Neuronal stem cell (in vitro differentiated cells): ENCODE results near the gene APIP.

Source experiments
- DNase-seq: peaks from one replicate; pipeline ENCODE4 v3.0.0-alpha.2; 2013; ENCODE audit warnings: low spot score
- H2AFZ ChIP-seq: one replicate; pipeline ENCODE4 v1.6.1; 2013; ENCODE audit warnings: mild to moderate bottlenecking, low read length, inconsistent platforms
- H2AK5ac ChIP-seq: 2 replicates; pipeline ENCODE4 v1.6.1; 2013; ENCODE audit warnings: low read depth, mild to moderate bottlenecking, inconsistent platforms, low read length, moderate library complexity, mixed read lengths
- H2BK120ac ChIP-seq: 2 replicates; pipeline ENCODE4 v1.6.1; 2013; ENCODE audit warnings: low read depth, mild to moderate bottlenecking, inconsistent platforms, low read length, moderate library complexity, mixed read lengths
- H2BK12ac ChIP-seq: one replicate; pipeline ENCODE4 v1.6.1; 2013; ENCODE audit warnings: low read length, inconsistent platforms
- H2BK15ac ChIP-seq: 2 replicates; pipeline ENCODE4 v1.6.1; 2013; ENCODE audit warnings: mild to moderate bottlenecking, low read length, inconsistent platforms, mixed read lengths
- H2BK5ac ChIP-seq: one replicate; pipeline ENCODE4 v1.6.1; 2013; ENCODE audit warnings: inconsistent platforms, mild to moderate bottlenecking, low read length, moderate library complexity
- H3K14ac ChIP-seq: one replicate; pipeline ENCODE4 v1.6.1; 2013; ENCODE audit warnings: low read length, inconsistent platforms
- H3K18ac ChIP-seq: 2 replicates; pipeline ENCODE4 v1.6.1; 2013; ENCODE audit warnings: low read length, inconsistent platforms
- H3K23ac ChIP-seq: 2 replicates; pipeline ENCODE4 v1.6.1; 2013; ENCODE audit warnings: low read depth, mild to moderate bottlenecking, mixed read lengths, low read length, inconsistent platforms; ENCODE audit not compliant: poor library complexity
- H3K27ac ChIP-seq: replicated peaks from 3 replicates; pipeline ENCODE4 v1.5.1; 2013; ENCODE audit warnings: low read length, inconsistent platforms
- H3K27me3 ChIP-seq, 3 experiments: 2 replicates each; pipeline ENCODE4 v1.6.1; 2013; ENCODE audit warnings: low read length in 3 of 3, mild to moderate bottlenecking in 2 of 3, inconsistent platforms in 1 of 3, low read depth in 1 of 3, mixed read lengths in 1 of 3, moderate library complexity in 1 of 3; ENCODE audit not compliant: control insufficient read depth in 3 of 3, insufficient read depth in 3 of 3
- H3K36me3 ChIP-seq, 2 donors: replicated peaks in 1 of 2; 2 replicates each; pipeline ENCODE4 v1.6.1; 2013; ENCODE audit warnings: low read length in 2 of 2; ENCODE audit not compliant: control insufficient read depth in 2 of 2, insufficient read depth in 2 of 2
- H3K4ac ChIP-seq: 2 replicates; pipeline ENCODE4 v1.6.1; 2013; ENCODE audit warnings: inconsistent platforms, mild to moderate bottlenecking, low read length, moderate library complexity
- H3K4me1 ChIP-seq, 2 donors: 1 replicate in 1 of 2; 2 replicates in 1 of 2; pipeline ENCODE4 v1.6.1; 2013; ENCODE audit warnings: low read length in 2 of 2, low read depth in 1 of 2; ENCODE audit not compliant: control insufficient read depth in 2 of 2, insufficient read depth in 1 of 2
- H3K4me2 ChIP-seq: one replicate; pipeline ENCODE4 v1.6.1; 2013; ENCODE audit warnings: mild to moderate bottlenecking, low read length, inconsistent platforms; ENCODE audit not compliant: insufficient read depth, poor library complexity, severe bottlenecking
- H3K4me3 ChIP-seq, 2 donors: 2 replicates each; pipeline ENCODE4 v1.5.1; 2013; ENCODE audit warnings: low read length in 2 of 2, mild to moderate bottlenecking in 2 of 2, inconsistent platforms in 1 of 2, moderate library complexity in 1 of 2
- H3K79me1 ChIP-seq: one replicate; pipeline ENCODE4 v1.6.1; 2013; ENCODE audit warnings: low read depth, mild to moderate bottlenecking, inconsistent platforms, low read length, moderate library complexity
- H3K9ac ChIP-seq: one replicate; pipeline ENCODE4 v1.6.1; 2013; ENCODE audit warnings: mild to moderate bottlenecking, low read depth, low read length, inconsistent platforms; ENCODE audit not compliant: poor library complexity
- H3K9me3 ChIP-seq, 2 donors: replicated peaks in 1 of 2; 2 replicates each; pipeline versions ENCODE3 to v1.6.1; 2013; ENCODE audit warnings: low read length in 2 of 2, mild to moderate bottlenecking in 2 of 2, inconsistent platforms in 1 of 2, low read depth in 1 of 2, mixed read lengths in 1 of 2, moderate library complexity in 1 of 2; ENCODE audit not compliant: control insufficient read depth in 2 of 2, insufficient read depth in 1 of 2
- H4K8ac ChIP-seq: one replicate; pipeline ENCODE4 v1.6.1; 2013; ENCODE audit warnings: low read depth, mild to moderate bottlenecking, inconsistent platforms, low read length, moderate library complexity
- H4K91ac ChIP-seq: one replicate; pipeline ENCODE4 v1.6.1; 2013; ENCODE audit warnings: low read length, low read depth, mild to moderate bottlenecking, inconsistent platforms; ENCODE audit not compliant: poor library complexity
- WGBS, 2 donors: extraction: QIAGEN DNeasy Blood & Tissue Kit; methylation state at CpG; one replicate each; pipeline ENCODE4 v1.1.7; 2013; ENCODE audit warnings: missing lambda C conversion rate in 2 of 2, mixed read lengths in 1 of 2; ENCODE audit not compliant: insufficient read length in 2 of 2, insufficient replicate concordance in 1 of 2; ENCODE audit errors: extremely low coverage in 2 of 2; 5-methylcytosine and 5-hydroxymethylcytosine counted together

Gene APIP

GRCh38 chr11:34904421-34904955 is 11.7 kb downstream of the APIP start:
- Histone ChIP-seq H2BK15ac (no peak overlapping the region), H3K9ac (no peak overlapping the region)
- no peak for DNase-seq

GRCh38 chr11:34899633-34900016 is 16.6 kb downstream of the APIP start:
- Histone ChIP-seq H3K18ac (no peak overlapping the region), H3K14ac (no peak overlapping the region), H3K4ac (no peak overlapping the region), H3K4me2 (no peak overlapping the region), H2BK15ac (no peak overlapping the region), H3K27me3 (no peaks in the 10 kb centered on the region), H3K9me3 (peaks cover 19 to 72% of the 10 kb centered on the region in 2 donors), H3K79me1 (no peaks in the 10 kb centered on the region), H3K36me3 (peaks cover 0 to 16% of the 10 kb centered on the region in 2 donors), H3K9ac (no peak overlapping the region), H3K23ac (no peak overlapping the region), H3K4me1 (no peaks in the 10 kb centered on the region), H2BK5ac (no peak overlapping the region), H2BK120ac (no peak overlapping the region), H4K91ac (no peak overlapping the region), H4K8ac (no peak overlapping the region), H2BK12ac (no peak overlapping the region), H3K4me3 (no peak overlapping the region), H2AFZ (no peak overlapping the region), H3K27ac (no peak overlapping the region), H2AK5ac (no peak overlapping the region)
- DNase-seq, result no peak
- no CpG with 5 or more reads among the region's 5 CpGs for WGBS, 2 donors

More at GRCh38 chr11:34904421-34904955, 11.7 kb downstream of the APIP start:
- Histone ChIP-seq H2BK120ac (no peak overlapping the region), H3K4me2 (no peak overlapping the region), H2BK12ac (no peak overlapping the region), H3K4ac (no peak overlapping the region), H3K18ac (no peak overlapping the region), H3K9me3 (peaks cover 15 to 53% of the 10 kb centered on the region in 2 donors), H2AFZ (no peak overlapping the region), H3K27ac (no peak overlapping the region), H4K91ac (no peak overlapping the region), H3K4me1 (no peaks in the 10 kb centered on the region), H2AK5ac (no peak overlapping the region), H3K4me3 (no peak overlapping the region), H3K23ac (no peak overlapping the region), H3K79me1 (no peaks in the 10 kb centered on the region), H3K27me3 (no peaks in the 10 kb centered on the region), H4K8ac (no peak overlapping the region), H2BK5ac (no peak overlapping the region), H3K14ac (no peak overlapping the region), H3K36me3 (peaks cover 0 to 10% of the 10 kb centered on the region in 2 donors)
- no CpG with 5 or more reads among the region's 3 CpGs for WGBS, 2 donors

GRCh38 chr11:34898474-34898873 is 17.7 kb downstream of the APIP start:
- no peak overlapping the region for H2BK12ac ChIP-seq
- H3K4me1 ChIP-seq, result no peaks in the 10 kb centered on the region
- H2BK5ac ChIP-seq, result no peak overlapping the region
- H3K79me1 ChIP-seq, result no peaks in the 10 kb centered on the region
- H3K23ac ChIP-seq, result no peak overlapping the region
- H3K14ac ChIP-seq, result no peak overlapping the region
- H3K27me3 ChIP-seq, result no peaks in the 10 kb centered on the region
- no peak overlapping the region for H2AFZ ChIP-seq
- H2AK5ac ChIP-seq, result no peak overlapping the region
- H3K9me3 ChIP-seq, result peaks cover 19 to 65% of the 10 kb centered on the region in 2 donors
- H3K36me3 ChIP-seq, result peaks cover 0 to 22% of the 10 kb centered on the region in 2 donors
- no peak overlapping the region for H3K4ac ChIP-seq
- no peak for DNase-seq
- H3K18ac ChIP-seq, result no peak overlapping the region
- H3K27ac ChIP-seq, result no peak overlapping the region
- H2BK15ac ChIP-seq, result no peak overlapping the region
- no peak overlapping the region for H4K91ac ChIP-seq
- no peak overlapping the region for H3K4me3 ChIP-seq
- H3K9ac ChIP-seq, result no peak overlapping the region
- no peak overlapping the region for H3K4me2 ChIP-seq
- no peak overlapping the region for H4K8ac ChIP-seq
- no peak overlapping the region for H2BK120ac ChIP-seq
- WGBS, 2 donors, result no CpG with 5 or more reads among the region's 10 CpGs

- Histone ChIP-seq H2BK15ac (no peak overlapping the region), H3K79me1 (no peaks in the 10 kb centered on the region), H3K27ac (no peak overlapping the region), H4K8ac (no peak overlapping the region), H3K4ac (no peak overlapping the region), H2BK12ac (no peak overlapping the region), H3K23ac (no peak overlapping the region), H3K18ac (no peak overlapping the region), H3K9me3 (peaks cover 19 to 53% of the 10 kb centered on the region in 2 donors), H3K14ac (no peak overlapping the region), H4K91ac (no peak overlapping the region), H3K9ac (no peak overlapping the region), H2AK5ac (no peak overlapping the region), H2AFZ (no peak overlapping the region), H3K36me3 (peaks cover 0 to 17% of the 10 kb centered on the region in 2 donors), H2BK5ac (no peak overlapping the region), H3K4me1 (no peaks in the 10 kb centered on the region), H2BK120ac (no peak overlapping the region), H3K4me3 (no peak overlapping the region), H3K27me3 (no peaks in the 10 kb centered on the region), H3K4me2 (no peak overlapping the region)
- DNase-seq, result no peak
- no CpG with 5 or more reads among the region's 3 CpGs for WGBS, 2 donors
These were observed 18.9 kb downstream of the APIP start for GRCh38 chr11:34897171-34897870.
